Mucosa of rectum (tissue), 2 donors: ENCODE measurements around the gene DDX3X.
"Not testable (repeated sequence)": the region's sequence is repeated elsewhere in the genome, so short reads cannot be mapped to it uniquely, and the experiment has no call there.

Experiments used
- H3K27ac ChIP-seq, 2 donors: one replicate each; pipeline ENCODE4 v1.7.0; 2013; ENCODE audit warnings: inconsistent platforms in 2 of 2, low read depth in 2 of 2, low read length in 2 of 2
- H3K27me3 ChIP-seq, 2 donors: one replicate each; pipeline ENCODE4 v1.7.0; 2013; ENCODE audit warnings: low read length in 2 of 2; ENCODE audit not compliant: control insufficient read depth in 2 of 2, insufficient read depth in 2 of 2
- H3K36me3 ChIP-seq, 2 donors: one replicate each; pipeline ENCODE4 v1.7.0; 2013; ENCODE audit warnings: low read length in 2 of 2; ENCODE audit not compliant: control insufficient read depth in 2 of 2, insufficient read depth in 2 of 2
- H3K4me1 ChIP-seq, 2 donors: one replicate each; pipeline ENCODE4 v1.7.0; 2013; ENCODE audit warnings: low read length in 2 of 2, mild to moderate bottlenecking in 1 of 2; ENCODE audit not compliant: control insufficient read depth in 2 of 2, insufficient read depth in 2 of 2
- H3K4me3 ChIP-seq, 2 donors: one replicate each; pipeline ENCODE4 v1.7.0; 2013; ENCODE audit warnings: low read length in 2 of 2
- H3K9ac ChIP-seq, 2 donors: one replicate each; pipeline ENCODE4 v1.7.0; 2013; ENCODE audit warnings: low read length in 2 of 2, low read depth in 1 of 2, mild to moderate bottlenecking in 1 of 2
- H3K9me3 ChIP-seq, 2 donors: one replicate each; pipeline ENCODE4 v1.7.0; 2013; ENCODE audit warnings: low read length in 2 of 2; ENCODE audit not compliant: control insufficient read depth in 2 of 2
- donor health status: healthy.
- donor health status: Normal muscosa, but diverticular disease.

Gene DDX3X

GRCh38 chrX:41333744-41334362 is at the start of gene DDX3X:
TSS of gene DDX3X (plus strand) at chrX:41334162. CDS start at chrX:41334253, 91 bp downstream.
- peak within 1 kb of the TSS; percentile 98 to 100 for H3K9ac ChIP-seq
- H3K36me3 ChIP-seq, result peaks cover 0 to 4% of the 10 kb centered on the region in 2 donors
- H3K27ac ChIP-seq, result peak within 1 kb of the TSS; percentile 99 to 100
- H3K4me3 ChIP-seq, result peak within 1 kb of the TSS; percentile 94 to 95
- H3K9me3 ChIP-seq, result no peaks in the 10 kb centered on the region
- no peaks in the 10 kb centered on the region for H3K27me3 ChIP-seq
- peaks cover 20 to 26% of the 10 kb centered on the region in 2 donors for H3K4me1 ChIP-seq

- not testable (repeated sequence) for H3K4me1 ChIP-seq, H3K27me3 ChIP-seq, H3K36me3 ChIP-seq, H3K9ac ChIP-seq, H3K4me3 ChIP-seq, H3K9me3 ChIP-seq, H3K27ac ChIP-seq
These were observed 48.0 kb upstream of the DDX3X start for GRCh38 chrX:41285928-41286327.

GRCh38 chrX:41288641-41289040 is 45.3 kb upstream of the DDX3X start:
- H3K36me3 ChIP-seq, result no peaks in the 10 kb centered on the region
- peaks cover 0 to 2% of the 10 kb centered on the region in 2 donors for H3K27me3 ChIP-seq
- H3K27ac ChIP-seq, result no peak overlapping the region
- H3K4me1 ChIP-seq, result no peaks in the 10 kb centered on the region
- H3K9ac ChIP-seq, result no peak overlapping the region
- H3K4me3 ChIP-seq, result no peak overlapping the region
- H3K9me3 ChIP-seq, result peaks cover 0 to 4% of the 10 kb centered on the region in 2 donors

GRCh38 chrX:41289095-41289494 is 44.9 kb upstream of the DDX3X start:
- no peak overlapping the region for H3K4me3 ChIP-seq
- no peaks in the 10 kb centered on the region for H3K36me3 ChIP-seq
- H3K4me1 ChIP-seq, result no peaks in the 10 kb centered on the region
- no peak overlapping the region for H3K9ac ChIP-seq
- peaks cover 0 to 4% of the 10 kb centered on the region in 2 donors for H3K9me3 ChIP-seq
- H3K27me3 ChIP-seq, result peaks cover 0 to 2% of the 10 kb centered on the region in 2 donors
- no peak overlapping the region for H3K27ac ChIP-seq

GRCh38 chrX:41291309-41291708 is 42.7 kb upstream of the DDX3X start:
- Histone ChIP-seq H3K27ac (no peak overlapping the region), H3K36me3 (no peaks in the 10 kb centered on the region), H3K4me1 (no peaks in the 10 kb centered on the region), H3K4me3 (no peak overlapping the region), H3K27me3 (peaks cover 0 to 2% of the 10 kb centered on the region in 2 donors), H3K9ac (no peak overlapping the region), H3K9me3 (peaks cover 0 to 4% of the 10 kb centered on the region in 2 donors)

GRCh38 chrX:41293269-41293668 is 40.7 kb upstream of the DDX3X start:
- H3K27me3 ChIP-seq, result no peaks in the 10 kb centered on the region
- H3K4me3 ChIP-seq, result no peak overlapping the region
- H3K4me1 ChIP-seq, result no peaks in the 10 kb centered on the region
- H3K9me3 ChIP-seq, result peaks cover 0 to 4% of the 10 kb centered on the region in 2 donors
- no peak overlapping the region for H3K27ac ChIP-seq
- no peaks in the 10 kb centered on the region for H3K36me3 ChIP-seq
- no peak overlapping the region for H3K9ac ChIP-seq

GRCh38 chrX:41300758-41301437 is 33.1 kb upstream of the DDX3X start:
- Histone ChIP-seq H3K9me3 (no peaks in the 10 kb centered on the region), H3K4me3 (no peak overlapping the region), H3K27ac (no peak overlapping the region), H3K9ac (no peak overlapping the region), H3K4me1 (no peaks in the 10 kb centered on the region), H3K36me3 (no peaks in the 10 kb centered on the region), H3K27me3 (no peaks in the 10 kb centered on the region)

GRCh38 chrX:41301438-41301824 is 32.5 kb upstream of the DDX3X start:
- Histone ChIP-seq H3K9ac (no peak overlapping the region), H3K27ac (no peak overlapping the region), H3K4me3 (no peak overlapping the region), H3K9me3 (no peaks in the 10 kb centered on the region), H3K36me3 (no peaks in the 10 kb centered on the region), H3K27me3 (no peaks in the 10 kb centered on the region), H3K4me1 (no peaks in the 10 kb centered on the region)

- Histone ChIP-seq H3K36me3 (no peaks in the 10 kb centered on the region), H3K4me1 (no peaks in the 10 kb centered on the region), H3K4me3 (no peak overlapping the region), H3K9me3 (no peaks in the 10 kb centered on the region), H3K9ac (no peak overlapping the region), H3K27me3 (no peaks in the 10 kb centered on the region), H3K27ac (no peak overlapping the region)
These were observed 31.6 kb upstream of the DDX3X start for GRCh38 chrX:41302370-41302769.

- Histone ChIP-seq H3K4me3 (no peak overlapping the region), H3K9me3 (no peaks in the 10 kb centered on the region), H3K9ac (no peak overlapping the region), H3K36me3 (no peaks in the 10 kb centered on the region), H3K4me1 (no peaks in the 10 kb centered on the region), H3K27me3 (no peaks in the 10 kb centered on the region), H3K27ac (no peak overlapping the region)
These were observed 30.9 kb upstream of the DDX3X start for GRCh38 chrX:41303013-41303412.
